GM19372 (cell line): ENCODE data around the gene MYOCOS.
"Not testable (repeated sequence)": the region's sequence is repeated elsewhere in the genome, so short reads cannot be mapped to it uniquely, and the experiment has no call there.

Source experiments
- ATAC-seq: cut with Tn5 transposase; IDR thresholded peaks from one replicate; pipeline ENCODE4 v1.9.1; 2021; ENCODE audit warnings: mild to moderate bottlenecking, low read depth, moderate library complexity; ENCODE audit not compliant: unreplicated experiment

Gene MYOCOS

GRCh38 chr1:171656206-171656605 lies 34.2 kb downstream of the MYOCOS start:
- ATAC-seq, result not testable (repeated sequence)

GRCh38 chr1:171661076-171661650 lies 39.1 kb downstream of the MYOCOS start:
- ATAC-seq, result no peak

GRCh38 chr1:171663036-171663853 lies 41.2 kb downstream of the MYOCOS start:
- ATAC-seq, result no peak

- no peak for ATAC-seq
Observed at GRCh38 chr1:171663854-171664575, 42.0 kb downstream of the MYOCOS start.

DNA sequence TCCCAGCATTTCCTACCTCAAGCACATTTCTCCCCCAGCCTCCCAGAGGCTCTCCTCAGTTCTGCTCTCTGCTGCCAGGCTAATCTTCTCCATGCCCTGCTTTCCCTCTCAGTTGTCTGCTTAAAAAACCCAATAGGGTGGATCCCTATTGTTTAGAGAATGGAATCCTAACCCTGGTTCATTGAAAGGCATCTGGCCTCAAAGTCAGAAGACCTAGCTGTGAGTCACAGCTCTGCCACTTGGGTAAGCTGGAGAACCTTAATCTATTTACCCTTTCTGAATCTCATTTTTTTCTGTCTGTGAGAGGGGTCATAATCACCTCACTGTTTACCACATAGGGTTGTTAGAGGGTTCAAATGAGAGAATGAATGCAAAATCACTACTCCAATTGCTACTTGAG lies 42.9 kb downstream of the MYOCOS start:
- no peak for ATAC-seq

GRCh38 chr1:171666114-171666769 lies 44.2 kb downstream of the MYOCOS start:
- ATAC-seq, result no peak

DNA sequence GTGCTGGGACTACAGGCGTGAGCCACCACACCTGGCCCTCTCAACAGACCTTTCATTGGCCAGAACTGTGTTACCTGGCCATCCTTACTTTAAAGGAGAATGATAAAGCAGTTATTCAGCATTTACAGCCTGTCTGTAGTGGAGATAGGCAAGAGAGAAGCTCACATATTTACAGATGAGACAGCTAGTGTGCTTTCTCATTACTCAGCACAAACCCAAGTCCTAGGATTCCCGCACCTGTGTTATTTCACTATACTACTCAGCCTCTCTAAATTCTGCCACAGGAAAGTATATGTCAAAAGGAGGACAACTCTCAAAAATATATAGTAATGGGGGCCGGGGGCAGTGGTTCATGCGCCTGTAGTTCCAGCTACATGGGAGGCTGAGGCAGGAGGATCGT lies 46.3 kb downstream of the MYOCOS start:
- ATAC-seq, result no peak

DNA sequence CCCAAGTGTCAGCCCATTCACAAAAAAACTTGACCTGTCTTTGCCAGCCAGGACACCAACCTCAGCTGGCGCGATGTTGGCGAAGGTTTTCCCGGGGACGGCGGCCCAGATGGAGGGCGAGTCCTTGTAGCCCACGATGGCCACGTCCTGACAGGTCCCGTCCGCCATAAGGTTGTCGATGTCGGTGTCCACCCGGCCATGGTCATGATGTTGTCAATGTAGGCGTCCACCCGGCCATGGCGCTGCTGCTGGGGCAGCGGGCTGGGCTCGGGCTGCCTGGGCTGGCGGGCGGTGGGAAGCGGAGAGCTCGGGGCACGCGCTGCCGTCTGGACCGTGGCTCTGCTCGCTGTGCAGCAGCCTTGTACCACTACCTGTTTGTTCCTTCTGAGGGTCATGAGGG lies 48.7 kb downstream of the MYOCOS start:
- ATAC-seq, result no peak

DNA sequence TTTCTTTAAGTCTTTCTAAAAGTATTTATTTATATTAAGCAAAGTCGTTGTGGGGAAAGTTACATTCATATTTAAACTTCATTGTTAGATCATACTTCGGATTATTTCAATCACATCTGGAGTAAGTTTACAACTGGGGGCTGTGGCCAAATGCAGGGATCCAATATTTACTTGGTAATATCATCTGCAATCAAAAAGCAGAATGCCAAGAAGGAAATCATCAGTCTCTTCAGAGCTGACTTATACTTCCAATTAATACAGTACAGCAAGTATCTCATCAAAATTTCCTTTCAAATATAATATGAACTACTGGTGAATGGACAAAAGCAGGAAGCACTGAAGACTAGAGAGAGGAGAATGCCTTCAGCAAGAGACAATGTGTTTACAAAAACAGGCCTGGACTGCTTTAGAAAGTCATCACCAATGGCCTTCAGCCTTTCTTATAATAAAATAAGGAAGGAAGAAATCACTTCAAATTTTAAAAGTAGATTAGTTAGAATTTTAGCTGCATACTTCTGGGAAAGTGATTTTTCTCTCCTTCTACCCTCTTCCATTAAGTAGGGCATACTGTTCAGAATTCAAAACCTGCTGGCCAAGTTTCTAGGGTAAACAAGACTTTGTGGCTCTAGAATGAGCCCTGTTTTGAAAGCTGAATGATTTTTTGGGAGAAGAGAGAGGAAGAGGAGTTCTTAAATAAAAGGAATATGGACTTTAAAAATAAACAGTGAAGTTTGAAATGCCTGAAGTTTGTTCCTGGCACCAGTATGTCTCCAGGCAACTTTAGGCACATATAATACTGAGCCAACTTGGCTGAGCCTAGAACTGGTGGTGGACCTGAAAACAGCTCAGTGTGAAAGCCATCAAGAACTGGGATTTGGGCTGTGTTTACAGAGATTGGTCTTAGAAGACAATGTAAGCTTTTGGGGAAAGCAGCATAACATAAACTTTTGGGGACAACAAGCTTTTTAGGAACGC lies 52.7 kb downstream of the MYOCOS start:
- ATAC-seq, result no peak
